HG02610 (cell line): ENCODE results near the gene ATP8A1.
A peak's percentile ranks its signal among the peaks of the same experiment; 100 is the strongest.
"Not testable (repeated sequence)": the region's sequence is repeated elsewhere in the genome, so short reads cannot be mapped to it uniquely, and the experiment has no call there.

Source experiments
- ATAC-seq: cut with Tn5 transposase; IDR thresholded peaks from one replicate; pipeline ENCODE4 v1.9.1; 2021; ENCODE audit warnings: mild to moderate bottlenecking, moderate library complexity; ENCODE audit not compliant: unreplicated experiment

The ATP8A1 gene

DNA sequence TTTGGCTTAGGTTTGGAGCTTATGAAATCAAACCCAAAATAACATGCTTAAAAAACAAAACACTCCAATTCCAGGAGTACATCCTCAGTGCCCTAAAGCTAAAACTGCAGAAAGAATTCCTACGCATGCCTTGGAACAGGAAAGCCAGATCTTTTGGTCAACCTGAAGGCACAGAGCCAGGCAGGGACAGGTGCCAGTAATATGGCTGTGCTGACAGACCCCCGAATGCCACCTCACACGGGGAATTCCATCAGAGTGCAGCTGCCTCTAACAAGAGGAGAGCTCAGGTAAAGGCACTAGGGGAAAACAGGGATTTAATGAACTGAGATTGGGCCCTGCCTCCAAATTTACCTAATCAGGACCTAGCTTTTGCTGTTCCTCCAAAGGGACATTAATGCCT is 182.5 kb downstream of the ATP8A1 start:
- ATAC-seq: no peak

DNA sequence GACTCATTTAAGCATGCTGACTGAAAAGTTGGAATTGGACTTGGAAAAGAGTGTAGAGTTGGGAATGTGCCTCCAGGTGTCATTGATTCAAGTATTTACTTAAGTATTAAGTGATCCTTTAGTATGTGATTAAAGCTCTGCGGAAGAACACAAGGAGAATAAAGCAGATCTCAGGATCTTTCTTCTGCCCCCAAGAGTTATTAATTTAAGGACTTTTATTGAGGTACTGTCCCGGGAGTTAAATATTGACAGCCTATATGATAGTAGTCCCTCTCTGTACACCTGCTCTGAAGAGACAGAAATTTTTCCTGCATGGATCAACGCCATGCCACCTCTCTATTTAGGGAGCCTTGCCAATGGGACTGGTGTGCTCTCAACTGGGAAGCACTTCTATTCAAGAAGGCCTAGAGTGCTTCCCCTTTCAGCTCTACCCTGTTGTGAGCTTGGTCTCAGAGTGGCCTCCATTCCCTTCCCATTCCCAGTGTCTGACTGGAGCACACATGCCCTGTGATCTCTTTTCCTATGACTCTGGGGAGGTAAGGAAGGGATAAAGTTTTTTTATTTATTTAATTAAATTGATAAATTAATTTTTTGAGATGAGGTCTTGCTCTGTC is 183.7 kb downstream of the ATP8A1 start:
- no peak for ATAC-seq

- ATAC-seq: no peak
Measured at GRCh38 chr4:42471896-42472295, 185.0 kb downstream of the ATP8A1 start.

GRCh38 chr4:42470023-42470422 is 186.9 kb downstream of the ATP8A1 start:
- no peak for ATAC-seq

- ATAC-seq: not testable (repeated sequence)
Measured at GRCh38 chr4:42467777-42468176, 189.1 kb downstream of the ATP8A1 start.

GRCh38 chr4:42466273-42466844 is 190.5 kb downstream of the ATP8A1 start:
- no peak for ATAC-seq

GRCh38 chr4:42464550-42465094 is 192.3 kb downstream of the ATP8A1 start:
- ATAC-seq: no peak

DNA sequence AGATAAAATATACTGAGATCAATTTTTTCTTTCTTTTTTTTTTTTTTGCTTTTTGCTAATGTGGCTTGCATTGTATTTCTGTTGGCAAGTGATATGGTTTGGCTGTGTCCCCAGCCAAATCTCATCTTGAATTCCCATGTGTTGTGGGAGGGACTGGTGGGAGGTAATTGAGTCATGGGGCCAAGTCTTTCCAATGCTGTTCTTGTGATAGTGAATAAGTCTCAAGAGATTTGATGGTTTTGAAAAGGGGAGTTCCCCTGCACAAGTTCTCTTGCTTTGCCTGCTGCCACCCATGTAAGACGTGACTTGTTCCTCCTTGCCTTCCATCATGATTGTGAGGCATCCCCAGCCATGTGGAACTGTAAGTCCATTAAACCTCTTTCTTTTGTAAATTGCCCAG is 195.7 kb downstream of the ATP8A1 start:
- not testable (repeated sequence) for ATAC-seq

DNA sequence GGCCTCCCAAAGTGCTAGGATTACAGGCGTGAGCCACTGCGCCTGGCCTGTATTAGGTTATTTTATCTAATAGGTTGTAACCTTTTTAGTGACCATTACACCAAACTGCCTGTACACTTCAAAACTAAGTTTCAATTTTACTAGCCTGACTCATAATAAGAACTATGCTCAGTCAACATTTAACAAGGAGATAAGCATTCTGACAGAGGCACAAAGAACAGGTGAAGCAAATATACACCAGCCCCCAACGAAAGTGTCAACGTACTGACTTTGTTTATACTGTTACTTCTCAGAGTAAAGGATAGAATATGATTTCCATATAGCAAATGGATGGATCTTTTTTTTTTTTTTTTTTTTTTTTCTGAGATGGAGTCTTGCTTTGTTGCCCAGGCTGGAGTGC is 196.9 kb downstream of the ATP8A1 start:
- peak; percentile 99 for ATAC-seq

- no peak for ATAC-seq
Measured at GRCh38 chr4:42458657-42459056, 198.2 kb downstream of the ATP8A1 start.

DNA sequence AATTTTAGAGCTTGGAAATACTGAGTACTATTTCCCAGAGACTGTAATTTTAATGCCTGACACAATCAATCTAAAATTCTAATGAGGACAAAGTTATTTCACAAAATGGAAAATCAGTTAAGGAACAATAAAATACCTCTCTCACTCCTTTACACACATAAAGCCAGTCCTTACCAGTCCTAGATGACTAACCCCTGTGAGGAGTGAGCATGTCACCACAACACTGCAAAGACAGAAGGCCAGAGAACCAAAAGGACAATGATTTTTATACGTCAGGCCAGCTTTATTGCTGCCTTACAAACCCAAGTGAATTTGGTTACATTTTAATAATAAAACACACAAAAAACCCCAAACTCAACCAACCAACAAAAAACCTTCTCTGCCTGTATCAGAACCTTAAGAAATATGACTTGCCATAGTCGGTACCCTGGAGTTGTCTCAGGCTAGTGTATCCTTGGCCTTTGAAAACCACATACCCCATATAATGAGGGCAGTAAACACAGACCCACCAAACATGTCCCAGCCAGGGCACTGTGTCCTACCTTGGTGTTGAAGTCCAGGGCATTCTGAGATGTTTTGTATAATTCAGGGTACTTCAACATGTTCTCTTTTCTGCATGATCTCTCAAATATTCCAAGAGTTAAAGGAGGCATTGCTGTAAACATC is 202.0 kb downstream of the ATP8A1 start:
- no peak for ATAC-seq

GRCh38 chr4:42453612-42454011 is 203.3 kb downstream of the ATP8A1 start:
- no peak for ATAC-seq

GRCh38 chr4:42452823-42453222 is 204.1 kb downstream of the ATP8A1 start:
- ATAC-seq: no peak

DNA sequence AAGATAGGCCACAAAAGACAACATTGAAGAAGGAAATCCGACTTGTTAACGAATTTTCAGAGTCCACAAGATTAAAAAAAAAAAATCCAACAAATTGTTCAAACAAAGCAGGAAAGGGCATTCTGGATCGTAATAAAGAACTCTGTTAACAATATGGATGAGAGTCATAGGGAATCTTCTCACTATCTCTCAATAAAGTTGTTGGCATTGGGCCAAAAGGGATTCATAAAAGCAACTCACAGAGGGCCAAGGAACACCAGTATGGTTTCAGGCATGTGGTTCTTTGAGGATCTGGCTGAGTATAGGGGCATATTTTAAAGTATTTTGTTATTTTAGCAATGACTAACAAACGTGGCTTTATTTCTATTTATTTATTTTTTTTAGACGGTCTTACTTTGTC is 210.1 kb downstream of the ATP8A1 start:
- ATAC-seq: no peak

DNA sequence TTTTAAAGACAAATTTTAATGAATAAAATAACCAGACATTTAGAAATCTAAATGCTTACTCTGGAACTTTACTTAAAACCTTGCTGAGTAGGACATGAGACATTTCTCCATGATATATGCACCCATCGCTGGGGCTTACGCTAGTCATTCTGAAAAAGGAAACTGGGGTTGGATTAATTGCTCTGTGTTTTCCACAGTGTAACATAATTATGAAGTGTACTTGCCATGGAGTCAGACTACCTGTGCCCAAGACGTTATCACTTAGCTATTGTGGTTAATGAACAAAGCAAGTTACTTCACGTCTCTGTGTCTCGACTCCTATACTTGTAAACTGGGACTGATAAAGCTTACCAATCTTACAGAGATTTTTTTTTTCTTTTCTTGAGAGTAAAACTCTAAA is 211.9 kb downstream of the ATP8A1 start:
- ATAC-seq: no peak

DNA sequence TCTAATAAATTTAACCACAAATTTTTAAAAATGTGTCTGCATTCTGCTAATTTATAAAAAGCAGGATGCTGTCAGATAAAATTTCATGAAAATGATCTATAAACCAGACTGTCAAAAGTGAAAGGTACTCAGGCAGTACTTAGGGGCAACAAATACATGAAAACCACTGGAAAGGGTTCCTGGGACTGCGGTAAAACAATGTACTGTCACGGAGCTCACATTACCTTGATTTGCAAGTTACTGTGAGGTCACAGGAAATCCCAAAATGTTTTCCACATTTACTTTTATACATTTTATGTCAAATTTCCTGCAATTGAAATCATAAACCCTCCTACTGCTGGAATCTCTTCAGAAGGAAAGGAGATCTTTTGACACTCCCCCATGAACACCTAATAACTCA is 214.3 kb downstream of the ATP8A1 start:
- ATAC-seq: no peak

- no peak for ATAC-seq
Measured at GRCh38 chr4:42440083-42440482, 216.8 kb downstream of the ATP8A1 start.

DNA sequence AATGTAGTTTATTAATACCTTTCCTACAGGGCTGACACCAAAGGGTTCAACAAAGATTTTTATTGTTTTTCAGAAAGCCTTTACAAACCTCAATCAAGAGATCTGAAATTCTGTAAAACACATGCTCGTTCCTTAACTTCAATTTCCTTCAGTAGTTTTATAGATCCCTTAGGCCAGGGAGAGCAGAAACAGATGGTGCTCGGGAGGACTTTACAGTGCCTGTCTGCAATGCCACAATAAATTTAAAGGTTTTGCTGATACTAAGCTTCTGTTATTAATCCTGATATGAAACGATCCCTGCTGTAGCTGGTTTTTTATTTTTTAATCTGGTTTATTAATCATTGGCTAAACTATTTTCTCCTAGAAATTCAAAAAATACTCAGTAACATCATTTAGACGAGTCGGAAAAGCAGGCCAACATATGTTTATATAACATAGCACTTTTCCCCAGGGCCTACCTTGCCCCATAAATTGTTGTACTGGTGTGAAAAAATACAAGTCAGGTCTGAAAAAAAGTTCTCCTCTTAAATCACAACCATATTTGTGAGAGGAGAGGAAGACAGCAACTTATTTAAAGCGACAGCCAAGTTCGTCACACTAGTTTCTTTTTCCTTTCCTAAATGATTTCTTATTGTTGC is 219.9 kb downstream of the ATP8A1 start:
- no peak for ATAC-seq

DNA sequence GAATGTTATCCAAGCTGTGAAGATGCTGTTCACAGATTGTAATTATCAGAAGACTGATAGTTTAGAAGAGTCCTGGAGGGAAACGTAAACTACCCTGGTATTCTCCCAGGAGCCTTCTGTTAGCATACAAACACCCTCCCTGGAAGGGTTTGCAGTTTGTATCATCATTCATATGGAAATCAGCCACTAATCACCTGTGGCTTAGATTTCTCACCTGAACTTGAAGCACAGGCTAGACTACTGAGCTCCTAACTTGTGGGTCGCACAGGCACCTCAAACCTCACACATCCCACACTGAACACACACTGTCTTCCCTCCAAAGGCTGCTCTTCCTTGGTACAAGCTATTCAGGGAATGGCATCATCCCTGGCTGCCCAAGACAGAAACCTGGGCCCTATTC is 228.9 kb downstream of the ATP8A1 start:
- ATAC-seq: no peak

GRCh38 chr4:42425146-42426065 is 231.5 kb downstream of the ATP8A1 start:
- ATAC-seq: no peak

- no peak for ATAC-seq
Measured at GRCh38 chr4:42420140-42420539, 236.8 kb downstream of the ATP8A1 start.
